Stimulated activated CD8-positive, alpha-beta memory T cell treated with anti-CD3 and anti-CD28 coated beads, Interleukin-7, amount 100 ng/mL, for 4 hours (primary cell): ENCODE results near the gene RPA4.
"Not testable (repeated sequence)": the region's sequence is repeated elsewhere in the genome, so short reads cannot be mapped to it uniquely, and the experiment has no call there.

Experiments
- DNase-seq, 2 donors: peaks; one replicate each; pipeline ENCODE4 v3.0.0-alpha.2; 2020; ENCODE audit warnings: low read depth in 2 of 2

The RPA4 gene

GRCh38 chrX:96883608-96884007 lies at the start of gene RPA4:
RPA4 (plus strand) TSS chrX:96883908; CDS start chrX:96884311, 403 bp downstream.
- DNase-seq: no peak

- no peak for DNase-seq
Observed at GRCh38 chrX:96834137-96834536, 49.6 kb upstream of the RPA4 start.

- DNase-seq: no peak
Observed at GRCh38 chrX:96835660-96836289, 47.9 kb upstream of the RPA4 start.

- DNase-seq: no peak
Observed at GRCh38 chrX:96837808-96838207, 45.9 kb upstream of the RPA4 start.

GRCh38 chrX:96838537-96838936 lies 45.2 kb upstream of the RPA4 start:
- no peak for DNase-seq

GRCh38 chrX:96841325-96841724 lies 42.4 kb upstream of the RPA4 start:
- DNase-seq: no peak

- DNase-seq: not testable (repeated sequence)
Observed at GRCh38 chrX:96841866-96842265, 41.8 kb upstream of the RPA4 start.

- DNase-seq: no peak
Observed at GRCh38 chrX:96843566-96843965, 40.1 kb upstream of the RPA4 start.

GRCh38 chrX:96846841-96847240 lies 36.9 kb upstream of the RPA4 start:
- DNase-seq: no peak

- not testable (repeated sequence) for DNase-seq
Observed at GRCh38 chrX:96859422-96859821, 24.3 kb upstream of the RPA4 start.

- no peak for DNase-seq
Observed at GRCh38 chrX:96861218-96861617, 22.5 kb upstream of the RPA4 start.

GRCh38 chrX:96861661-96862060 lies 22.0 kb upstream of the RPA4 start:
- DNase-seq: no peak

GRCh38 chrX:96884027-96884426 lies 319 bp downstream of the RPA4 start:
- no peak for DNase-seq

- no peak for DNase-seq
Observed at GRCh38 chrX:96889726-96890125, 6.0 kb downstream of the RPA4 start.

GRCh38 chrX:96906741-96907140 lies 23.0 kb downstream of the RPA4 start:
- no peak for DNase-seq

GRCh38 chrX:96907516-96908272 lies 24.0 kb downstream of the RPA4 start:
- no peak for DNase-seq

GRCh38 chrX:96909291-96909690 lies 25.6 kb downstream of the RPA4 start:
- DNase-seq: no peak

GRCh38 chrX:96918864-96919263 lies 35.2 kb downstream of the RPA4 start:
- DNase-seq: no peak

- DNase-seq: no peak
Observed at GRCh38 chrX:96919672-96920071, 36.0 kb downstream of the RPA4 start.

GRCh38 chrX:96924581-96924980 lies 40.9 kb downstream of the RPA4 start:
- DNase-seq: no peak

GRCh38 chrX:96929036-96929435 lies 45.3 kb downstream of the RPA4 start:
- no peak for DNase-seq
